Measurements from ENCODE around the gene UBL3. TPM values are rescaled to one million over a fixed set of nuclear protein-coding genes. Genes with fewer than 3 reads are reported as not detected.

UBL3 gene
- total RNA-seq, 1 experiment from 2014 or later, result 19.0 TPM

DNA sequence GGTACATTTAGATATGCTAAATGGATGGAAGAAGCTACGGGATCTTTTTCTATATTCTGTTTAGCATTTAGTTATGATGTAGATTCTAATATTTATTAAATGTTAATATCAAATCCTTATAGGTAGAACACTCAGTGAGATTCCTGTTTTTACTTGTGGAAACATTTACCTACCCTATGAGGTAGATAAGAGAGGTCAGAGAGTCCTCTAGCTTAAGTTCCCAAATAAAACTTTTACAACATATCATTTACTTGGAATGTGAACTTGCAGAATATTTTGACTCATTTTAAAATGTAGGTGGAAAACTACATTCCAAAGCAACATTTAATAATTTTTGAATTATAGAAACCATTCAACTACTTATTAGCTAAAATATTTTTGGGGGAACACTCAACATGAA, 63.7 kb downstream of the UBL3 start:
- Histone ChIP-seq H3K4me1 (ENCODE audit: insufficient read depth, low read length) (no peaks in the 10 kb centered on the region), H2BK5ac (ENCODE audit: insufficient read length, low read length) (no peak overlapping the region), H3K4me2 (ENCODE audit: insufficient read depth, insufficient read length, low read length) (no peak overlapping the region), H3K79me1 (ENCODE audit: insufficient read depth, low read depth, low read length, poor library complexity, severe bottlenecking) (no peaks in the 10 kb centered on the region), H3K18ac (ENCODE audit: insufficient read length, low read depth, low read length) (no peak overlapping the region), H4K20me1 (ENCODE audit: control insufficient read depth, insufficient read depth, insufficient read length) (no peaks in the 10 kb centered on the region), H3K27me3 (ENCODE audit: insufficient read depth, low read length) (no peaks in the 10 kb centered on the region), H3K56ac (ENCODE audit: insufficient read length, low read depth, low read length) (no peak overlapping the region), H2BK120ac (ENCODE audit: low read depth, low read length, poor library complexity, severe bottlenecking) (no peak overlapping the region), H3K79me2 (ENCODE audit: insufficient read depth, low read length) (no peaks in the 10 kb centered on the region), H2AK5ac (ENCODE audit: insufficient read length, low read length) (no peak overlapping the region), H3K27ac (ENCODE audit: insufficient read length, low read depth, low read length) (no peak overlapping the region), H3K4ac (ENCODE audit: low read depth, low read length) (no peak overlapping the region), H4K91ac (ENCODE audit: insufficient read length, low read depth, low read length) (no peak overlapping the region), H3K9me3 (ENCODE audit: control insufficient read depth, low read depth, low read length) (no peaks in the 10 kb centered on the region), H3K9ac (ENCODE audit: extremely low read depth, insufficient read length, low read length) (no peak overlapping the region), H3K14ac (ENCODE audit: insufficient read depth, low read length) (no peak overlapping the region), H2BK15ac (ENCODE audit: low read depth, low read length) (no peak overlapping the region), H4K5ac (ENCODE audit: insufficient read length, low read depth, low read length) (no peak overlapping the region), H4K8ac (replicated peaks; ENCODE audit: insufficient read length, low read depth, low read length) (no peak overlapping the region), H3K23ac (ENCODE audit: insufficient read length, low read depth, low read length) (no peak overlapping the region), H2BK12ac (ENCODE audit: insufficient read length, low read depth, low read length) (no peak overlapping the region), H3T11ph (ENCODE audit: low read length) (no peak overlapping the region), H2BK20ac (ENCODE audit: low read depth, low read length, poor library complexity, severe bottlenecking) (no peak overlapping the region), H2AFZ (ENCODE audit: low read length) (no peak overlapping the region), H3K23me2 (ENCODE audit: insufficient read length, low read depth, low read length, poor library complexity, severe bottlenecking) (no peaks in the 10 kb centered on the region)
- peaks cover 0 to 6% (median 0%) of the 10 kb centered on the region in 3 experiments; a peak in 3 of 7 replicates for H3K36me3 Mint-ChIP-seq (ENCODE audit: insufficient read depth in 1 of 3, low read depth in 3 of 3)
- no peak for DNase-seq
- H3K27ac Mint-ChIP-seq, result no peak overlapping the region
- no peaks in the 10 kb centered on the region for H3K27me3 Mint-ChIP-seq (ENCODE audit: low read depth)
- no CpG with 5 or more reads among the region's 1 CpG for WGBS (ENCODE audit: extremely low coverage, insufficient read length, low lambda C conversion rate)
- peaks cover 9 to 13% of the 10 kb centered on the region in 2 experiments for H3K4me1 Mint-ChIP-seq
- H3K4me3 Mint-ChIP-seq, result no peak overlapping the region
- H3K9me3 Mint-ChIP-seq, result no peaks in the 10 kb centered on the region
- TF ChIP-seq, protein P1, sequence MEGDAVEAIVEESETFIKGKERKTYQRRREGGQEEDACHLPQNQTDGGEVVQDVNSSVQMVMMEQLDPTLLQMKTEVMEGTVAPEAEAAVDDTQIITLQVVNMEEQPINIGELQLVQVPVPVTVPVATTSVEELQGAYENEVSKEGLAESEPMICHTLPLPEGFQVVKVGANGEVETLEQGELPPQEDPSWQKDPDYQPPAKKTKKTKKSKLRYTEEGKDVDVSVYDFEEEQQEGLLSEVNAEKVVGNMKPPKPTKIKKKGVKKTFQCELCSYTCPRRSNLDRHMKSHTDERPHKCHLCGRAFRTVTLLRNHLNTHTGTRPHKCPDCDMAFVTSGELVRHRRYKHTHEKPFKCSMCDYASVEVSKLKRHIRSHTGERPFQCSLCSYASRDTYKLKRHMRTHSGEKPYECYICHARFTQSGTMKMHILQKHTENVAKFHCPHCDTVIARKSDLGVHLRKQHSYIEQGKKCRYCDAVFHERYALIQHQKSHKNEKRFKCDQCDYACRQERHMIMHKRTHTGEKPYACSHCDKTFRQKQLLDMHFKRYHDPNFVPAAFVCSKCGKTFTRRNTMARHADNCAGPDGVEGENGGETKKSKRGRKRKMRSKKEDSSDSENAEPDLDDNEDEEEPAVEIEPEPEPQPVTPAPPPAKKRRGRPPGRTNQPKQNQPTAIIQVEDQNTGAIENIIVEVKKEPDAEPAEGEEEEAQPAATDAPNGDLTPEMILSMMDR (conservative IDR thresholded peaks at IDR 0.05), result no peak
